Neural progenitor cell (in vitro differentiated cells): ENCODE data around the gene RAB17.

ENCODE experiments used
- CTCF ChIP-seq: fragments of 200-600 bp; sonication (generic); IDR thresholded peaks from 2 replicates; pipeline ENCODE4 v1.5.1; 2017; ENCODE audit warnings: antibody characterized with exemption, mild to moderate bottlenecking
- EZH2 ChIP-seq: fragments of 200-600 bp; sonication (generic); IDR thresholded peaks from 2 replicates; pipeline ENCODE4 v1.6.1; 2017; ENCODE audit warnings: antibody characterized with exemption, mild to moderate bottlenecking, moderate library complexity
- EZH2phosphoT487 ChIP-seq: fragments of 200-600 bp; sonication (generic); IDR thresholded peaks from 2 replicates; pipeline ENCODE4 v1.6.1; 2017; ENCODE audit warnings: antibody characterized with exemption

- TF ChIP-seq CTCF (no peak), EZH2 (peak; percentile 78), EZH2phosphoT487 (peak; percentile 70)
These were observed 36.4 kb upstream of the RAB17 start for GRCh38 chr2:237626813-237627440.
